GM12891 (cell line): ENCODE measurements around the gene TM4SF4.

ENCODE experiments used
- DNase-seq: peaks from one replicate; pipeline ENCODE4 v3.0.0; 2011; ENCODE audit warnings: low spot score; ENCODE audit not compliant: insufficient read length
- FAIRE-seq: peaks from 2 replicates; lab custom pipeline; 2011; peaks lifted over from hg19 to GRCh38; lab: Jason Lieb, UNC
- PAX5 ChIP-seq: IDR thresholded peaks from 2 replicates; pipeline ENCODE4 v1.6.1; 2011; ENCODE audit warnings: low read length, moderate library complexity, mild to moderate bottlenecking; ENCODE audit not compliant: insufficient read depth, severe bottlenecking
- POLR2A ChIP-seq: IDR thresholded peaks from 2 replicates; pipeline ENCODE4 v1.6.1; 2011; ENCODE audit warnings: low read depth, low read length, control low read depth
- POLR2AphosphoS5 ChIP-seq: IDR thresholded peaks from 2 replicates; pipeline ENCODE4 v1.6.1; 2011; ENCODE audit warnings: low read depth, low read length, control low read depth
- POU2F2 ChIP-seq: IDR thresholded peaks from 2 replicates; pipeline ENCODE4 v1.6.1; 2011; ENCODE audit warnings: low read depth, mild to moderate bottlenecking, control low read depth, low read length, moderate library complexity
- SPI1 ChIP-seq: IDR thresholded peaks from 2 replicates; pipeline ENCODE4 v1.6.1; 2011; ENCODE audit warnings: low read depth, low read length, control low read depth
- TAF1 ChIP-seq: IDR thresholded peaks from 2 replicates; pipeline ENCODE4 v1.6.1; 2011; ENCODE audit warnings: low read depth, low read length, control low read depth

TM4SF4 gene

DNA sequence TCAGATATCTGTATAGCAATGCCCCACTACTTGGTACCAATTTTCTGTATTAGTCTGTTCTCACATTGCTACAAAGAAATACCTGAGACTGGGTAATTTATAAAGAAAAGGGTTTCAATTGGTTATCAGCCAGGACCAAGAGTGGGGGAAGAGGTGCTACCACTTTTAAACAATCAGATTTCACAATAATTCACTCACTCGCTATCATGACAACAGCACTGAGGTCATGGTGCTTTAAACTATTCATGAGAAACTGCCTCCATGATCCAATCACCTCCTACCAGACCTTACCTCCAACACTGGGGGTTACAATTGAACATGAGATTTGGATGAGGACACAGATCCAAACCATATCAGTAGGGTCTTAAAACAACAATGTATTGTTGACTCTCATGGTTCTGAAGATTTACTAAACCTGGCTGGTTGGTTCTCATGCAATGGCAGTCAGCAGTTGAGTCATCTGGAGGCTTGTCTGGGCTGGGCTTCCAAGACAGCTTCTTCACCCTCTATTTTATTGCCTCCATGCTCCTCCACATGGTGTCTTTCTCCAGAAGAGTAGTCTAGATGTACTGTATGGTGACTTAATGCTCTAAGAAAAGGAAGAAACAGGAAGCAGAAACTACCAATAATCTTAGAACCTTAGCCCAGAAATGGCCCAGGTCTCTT lies 21.2 kb upstream of the TM4SF4 start:
- FAIRE-seq (no peak), DNase-seq (no peak)
- TF ChIP-seq TAF1 (no peak), SPI1 (no peak), POLR2AphosphoS5 (no peak), POLR2A (no peak), POU2F2 (no peak), PAX5 (no peak)

DNA sequence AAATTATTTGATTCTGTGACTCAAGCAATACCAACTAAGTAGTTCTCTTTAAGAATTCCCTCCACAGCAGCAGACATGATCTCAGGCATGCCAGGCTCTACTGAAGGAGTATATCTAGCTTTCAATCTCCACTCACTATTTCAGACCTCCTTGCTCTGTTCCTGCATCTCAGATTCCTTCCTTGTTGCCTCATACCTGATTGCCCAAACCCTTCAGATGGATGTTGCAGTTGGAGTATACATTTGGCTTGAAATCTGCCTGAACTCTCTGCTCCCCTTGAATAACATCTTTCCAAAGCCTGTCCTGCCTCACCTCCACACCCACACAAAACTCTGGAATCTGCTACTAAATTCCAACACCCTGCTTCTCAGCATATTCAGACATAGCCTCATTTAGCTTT lies 19.8 kb upstream of the TM4SF4 start:
- FAIRE-seq = no peak
- DNase-seq = no peak
- TF ChIP-seq POLR2A (no peak), POU2F2 (no peak), PAX5 (no peak), POLR2AphosphoS5 (no peak), TAF1 (no peak), SPI1 (no peak)

DNA sequence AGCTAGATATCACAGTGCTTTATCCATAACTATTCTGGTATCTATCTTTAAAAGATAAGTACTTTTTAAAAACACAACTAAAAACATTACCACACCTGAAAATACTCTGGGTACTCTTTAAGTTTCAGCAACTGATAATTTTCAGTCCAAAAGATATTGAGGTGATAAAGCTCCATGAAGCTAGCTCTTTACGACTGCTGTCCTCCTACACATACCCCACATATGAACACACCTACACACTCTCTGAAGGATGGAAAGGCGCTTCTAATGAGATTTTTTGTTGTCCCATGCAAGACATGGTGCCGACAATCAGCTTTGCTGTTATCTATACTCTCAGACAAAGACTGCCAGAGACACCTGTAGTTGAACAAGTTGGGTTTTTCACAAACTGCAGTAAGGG lies 19.1 kb upstream of the TM4SF4 start:
- TF ChIP-seq PAX5 = no peak
- no peak for TF ChIP-seq POU2F2
- TF ChIP-seq SPI1 = no peak
- no peak for TF ChIP-seq POLR2AphosphoS5
- no peak for TF ChIP-seq POLR2A
- no peak for TF ChIP-seq TAF1
- no peak for DNase-seq
- no peak for FAIRE-seq

DNA sequence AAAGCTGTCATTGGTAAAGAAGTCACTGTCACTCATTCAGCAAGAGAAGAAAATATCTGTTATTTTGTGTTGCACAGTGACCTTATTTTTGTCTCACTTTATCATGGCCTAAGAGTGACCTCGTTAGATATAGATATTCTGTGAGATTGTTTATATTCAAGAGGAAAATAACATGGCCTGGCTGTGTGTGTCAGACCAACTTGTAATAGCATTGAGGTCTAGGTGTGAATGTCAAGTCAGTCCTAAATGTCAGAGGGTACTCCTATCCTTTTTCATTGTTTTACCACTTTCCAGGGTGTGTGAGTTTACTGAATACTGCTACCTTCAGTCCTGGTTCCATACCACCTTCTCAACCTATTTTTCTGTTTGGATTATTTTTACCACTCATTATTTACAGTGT lies 18.5 kb upstream of the TM4SF4 start:
- no peak for FAIRE-seq
- DNase-seq = no peak
- no peak for TF ChIP-seq SPI1
- TF ChIP-seq POLR2AphosphoS5 = no peak
- TF ChIP-seq POLR2A = no peak
- no peak for TF ChIP-seq PAX5
- no peak for TF ChIP-seq POU2F2
- TF ChIP-seq TAF1 = no peak

DNA sequence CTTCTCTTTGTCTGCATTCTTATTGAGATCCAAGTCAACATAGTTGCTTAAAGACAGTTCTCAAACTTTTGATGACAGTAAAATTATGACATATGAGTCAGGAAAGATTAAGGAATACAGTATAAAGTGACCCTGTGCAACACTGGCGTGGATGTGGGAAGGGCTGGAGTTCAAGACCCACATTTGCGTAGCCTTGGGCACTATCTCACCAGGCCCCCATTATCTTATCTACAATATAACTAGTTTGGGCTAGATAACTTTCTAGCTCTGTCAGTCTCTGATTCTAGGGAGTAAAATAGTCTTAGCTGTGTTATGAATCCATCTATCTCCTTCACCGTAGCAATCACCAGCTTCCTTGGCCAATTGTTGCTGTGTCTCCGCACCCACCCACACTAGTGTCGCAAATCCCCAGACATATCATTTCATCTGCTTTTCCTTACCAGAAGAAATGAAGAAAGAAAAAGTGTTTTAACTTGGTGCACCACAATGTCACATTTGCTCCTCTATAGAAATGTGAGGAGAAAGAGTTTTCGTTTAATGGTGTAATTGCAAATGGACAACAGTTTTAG lies 14.9 kb upstream of the TM4SF4 start:
- DNase-seq = no peak
- no peak for TF ChIP-seq POU2F2
- TF ChIP-seq POLR2A = no peak
- no peak for TF ChIP-seq TAF1
- no peak for TF ChIP-seq POLR2AphosphoS5
- TF ChIP-seq PAX5 = no peak
- no peak for TF ChIP-seq SPI1
- FAIRE-seq = no peak

DNA sequence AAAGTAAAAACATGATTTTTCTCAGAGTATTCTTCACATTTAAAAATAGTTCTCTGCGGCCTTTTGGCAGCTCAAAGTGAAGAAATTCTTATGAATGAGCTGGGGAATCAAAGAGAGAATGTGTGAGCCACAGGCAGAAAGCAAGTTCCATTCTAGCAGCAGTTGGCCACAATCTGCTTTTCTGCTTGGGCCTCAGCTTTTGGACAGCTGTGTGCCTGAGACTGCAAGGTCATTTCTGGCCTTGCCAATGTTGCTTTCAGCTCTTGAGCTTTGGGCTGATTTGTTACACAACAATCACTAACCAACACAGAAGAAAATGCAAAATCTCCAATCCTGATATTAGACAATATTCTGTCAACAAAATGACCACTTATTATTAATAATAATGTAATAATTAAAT lies 14.4 kb upstream of the TM4SF4 start:
- TF ChIP-seq PAX5 (no peak), TAF1 (no peak), POU2F2 (no peak), SPI1 (no peak), POLR2AphosphoS5 (no peak), POLR2A (no peak)
- DNase-seq = no peak
- no peak for FAIRE-seq

DNA sequence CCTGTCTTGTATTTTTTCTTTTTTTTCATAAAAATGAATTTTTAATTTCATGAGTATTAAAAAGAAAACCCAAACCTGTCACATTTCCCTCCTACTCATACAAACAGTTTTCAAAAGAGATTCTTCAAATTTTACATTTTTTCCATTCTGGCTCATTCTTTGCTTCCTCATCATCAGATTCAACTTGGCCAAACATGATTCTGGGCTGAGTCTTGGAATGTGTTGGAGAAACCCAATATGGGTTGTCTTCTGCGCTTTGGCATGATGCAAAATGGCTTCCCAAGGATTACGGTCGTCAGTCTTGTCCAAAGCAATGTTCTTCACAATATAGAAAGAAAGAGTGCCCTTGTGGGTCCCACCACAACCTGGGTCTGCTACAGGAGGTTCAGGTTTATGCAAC lies 12.4 kb upstream of the TM4SF4 start:
- FAIRE-seq = no peak
- TF ChIP-seq POLR2AphosphoS5 = no peak
- no peak for TF ChIP-seq PAX5
- TF ChIP-seq POU2F2 = no peak
- no peak for TF ChIP-seq SPI1
- no peak for TF ChIP-seq POLR2A
- no peak for TF ChIP-seq TAF1

DNA sequence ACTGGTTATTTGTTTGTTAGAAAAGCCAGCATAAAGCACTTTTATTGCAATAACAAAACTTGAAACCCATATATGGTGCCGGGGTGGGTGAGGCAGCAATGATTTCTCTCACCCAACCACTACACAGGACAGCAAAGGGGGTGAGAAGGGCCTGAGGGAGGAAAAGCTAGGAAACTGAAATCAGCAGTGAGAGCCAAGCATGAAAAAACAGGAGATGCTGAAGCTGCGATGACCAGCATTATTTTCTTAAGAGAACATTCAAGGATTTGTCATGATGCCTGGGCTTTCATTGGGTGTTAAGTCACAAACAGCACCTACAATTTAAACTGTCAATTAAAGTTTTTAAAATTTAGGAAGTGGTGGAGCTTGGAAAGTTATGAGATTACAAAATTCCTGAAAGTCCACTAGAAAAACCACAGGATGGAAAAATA lies 11.9 kb upstream of the TM4SF4 start:
- DNase-seq (no peak), FAIRE-seq (no peak)
- TF ChIP-seq PAX5 (no peak), SPI1 (no peak), POLR2AphosphoS5 (no peak), POU2F2 (no peak), TAF1 (no peak), POLR2A (no peak)

More for the DNA sequence above, 12.4 kb upstream of the TM4SF4 start:
- no peak for DNase-seq

DNA sequence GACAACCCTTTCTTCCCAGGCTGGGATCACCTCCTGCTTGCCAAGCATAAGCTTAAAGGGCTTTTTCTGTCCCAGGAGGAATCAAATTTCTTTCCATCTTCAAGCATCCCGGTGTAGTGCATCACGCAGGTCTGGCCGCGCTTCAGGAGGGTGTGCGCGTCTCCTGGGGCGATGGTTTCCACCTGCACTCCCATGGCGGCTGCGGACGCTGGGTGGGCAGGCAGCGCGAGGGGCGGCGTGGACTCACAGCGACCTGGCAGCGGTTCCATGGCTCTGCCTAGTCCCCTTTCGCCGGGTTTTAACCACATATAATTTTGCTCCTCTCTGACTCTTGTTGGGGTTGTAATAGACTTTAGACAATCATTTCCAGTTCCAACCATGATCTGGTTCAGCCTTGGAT lies 10.6 kb upstream of the TM4SF4 start:
- TF ChIP-seq SPI1 = no peak
- DNase-seq = no peak
- no peak for FAIRE-seq

DNA sequence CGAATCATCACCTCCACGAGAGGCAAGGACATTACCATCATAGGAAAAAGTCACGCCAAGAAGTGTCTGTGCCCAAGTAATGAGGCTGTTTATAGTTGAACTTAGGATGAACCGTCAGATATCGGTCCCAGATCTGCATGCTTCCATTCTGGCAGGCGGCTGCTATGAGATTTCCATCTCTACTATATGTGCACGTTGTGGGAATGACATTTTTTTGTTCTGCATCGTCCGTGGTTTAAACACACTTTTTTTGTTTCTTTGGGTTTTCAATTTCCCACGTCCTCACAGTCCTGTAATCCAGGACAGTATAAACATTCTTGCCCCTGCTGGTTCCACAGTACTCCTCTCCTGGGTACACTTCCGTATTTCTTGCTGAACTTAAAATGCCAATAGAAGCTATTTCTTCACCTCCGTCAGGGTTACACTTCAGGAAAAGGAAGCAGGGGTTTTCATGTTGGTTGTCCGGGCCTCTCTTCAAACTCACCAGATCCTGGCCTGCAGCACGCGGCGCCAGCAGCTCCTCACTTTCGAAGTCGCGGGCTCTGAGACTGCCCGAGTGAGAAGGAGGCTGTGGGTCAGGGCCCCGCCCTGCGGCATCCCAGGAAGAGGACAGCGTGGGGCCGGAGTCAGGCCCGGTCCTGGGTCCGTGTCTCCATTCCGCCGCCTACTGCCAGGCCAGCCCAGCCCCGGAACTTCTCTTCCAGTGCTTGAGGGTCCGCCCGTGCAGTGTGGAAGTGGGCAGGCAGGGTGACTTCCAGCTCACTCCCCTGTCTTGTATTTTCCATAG lies 9.8 kb upstream of the TM4SF4 start:
- no peak for FAIRE-seq
- TF ChIP-seq POLR2AphosphoS5 (no peak), PAX5 (no peak), POLR2A (no peak), TAF1 (no peak), SPI1 (no peak), POU2F2 (no peak)
- no peak for DNase-seq
